Measurements from ENCODE around the gene ETNK1. TPM values are rescaled to one million over a fixed set of nuclear protein-coding genes. Genes with fewer than 3 reads are reported as not detected.
A peak's percentile ranks its signal among the peaks of the same experiment; 100 is the strongest.
"Not testable (repeated sequence)": the region's sequence is repeated elsewhere in the genome, so short reads cannot be mapped to it uniquely, and the experiment has no call there.

ETNK1 gene
- total RNA-seq, 1 experiment from 2014 or later, result 62.0 TPM

DNA sequence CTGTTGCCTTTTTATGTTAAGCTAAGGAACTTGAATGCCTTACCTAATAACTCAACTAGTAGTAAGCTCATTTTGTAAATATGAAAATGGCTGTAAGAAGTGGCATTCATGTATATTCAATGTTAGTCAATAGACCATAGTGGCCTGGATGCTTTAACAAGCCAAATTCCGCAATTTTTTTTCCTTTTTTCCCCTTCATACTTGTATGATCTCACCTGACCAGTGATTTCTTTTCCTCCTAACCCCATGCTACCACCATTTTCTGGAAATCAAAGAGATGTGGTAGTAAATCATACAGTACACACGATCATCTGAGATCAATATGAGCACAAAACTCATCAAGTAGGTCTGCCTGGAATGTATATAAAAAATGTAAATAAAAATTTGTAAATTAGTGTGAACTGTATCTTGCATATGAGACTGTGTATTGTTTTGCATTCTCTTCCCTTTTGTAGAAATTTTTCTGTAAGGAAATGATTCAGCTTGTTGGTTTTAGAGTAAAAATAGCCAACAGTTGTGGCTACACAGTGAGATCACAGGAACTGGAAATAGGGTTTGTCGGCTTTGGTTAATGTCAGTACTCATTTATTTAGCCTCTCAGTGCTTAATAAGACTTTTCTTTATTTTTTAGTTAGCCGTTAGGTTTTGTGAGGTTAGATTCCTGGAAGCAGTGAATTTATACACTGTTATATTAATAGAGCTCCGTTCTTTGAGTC lies 62.5 kb downstream of the ETNK1 start:
- peaks cover 6% of the 10 kb centered on the region; the same call in 1 of the 2 replicates for H3K4me1 ChIP-seq
- H3K9me3 ChIP-seq (replicated peaks), result no peaks in the 10 kb centered on the region
- H3K27ac ChIP-seq, result no peak overlapping the region
- H3K27me3 ChIP-seq, result no peaks in the 10 kb centered on the region
- no peak overlapping the region for H3K4me3 ChIP-seq
- H3K36me3 ChIP-seq, result peaks cover 24% of the 10 kb centered on the region
- no peak for DNase-seq

DNA sequence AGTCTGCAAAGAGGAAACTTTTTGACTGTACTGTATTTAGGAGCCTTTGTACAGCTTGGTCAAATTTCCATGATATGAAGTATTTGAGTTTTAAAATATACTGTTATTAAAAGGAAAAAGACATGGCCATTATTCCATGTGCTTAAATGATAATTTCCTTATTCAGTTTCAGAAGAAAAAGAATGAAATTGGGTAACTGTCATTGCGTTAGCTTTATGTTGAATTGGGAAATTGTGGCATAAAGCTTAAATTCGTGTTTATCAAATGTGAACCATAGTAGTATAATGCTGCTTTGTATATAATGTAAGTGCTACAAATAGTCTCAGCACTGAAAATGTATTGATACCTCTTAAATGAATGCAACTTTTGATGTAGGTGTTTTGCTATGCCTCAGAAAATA lies 64.9 kb downstream of the ETNK1 start:
- Histone ChIP-seq H3K27me3 (no peaks in the 10 kb centered on the region), H3K36me3 (peaks cover 15% of the 10 kb centered on the region), H3K27ac (no peak overlapping the region), H3K4me3 (no peak overlapping the region), H3K9me3 (replicated peaks) (0 out of 2 replicates have a peak, but pooled peaks cover 4% of the 10 kb centered on the region), H3K4me1 (peaks cover 6% of the 10 kb centered on the region; the same call in 1 of the 2 replicates)
- DNase-seq, result no peak

DNA sequence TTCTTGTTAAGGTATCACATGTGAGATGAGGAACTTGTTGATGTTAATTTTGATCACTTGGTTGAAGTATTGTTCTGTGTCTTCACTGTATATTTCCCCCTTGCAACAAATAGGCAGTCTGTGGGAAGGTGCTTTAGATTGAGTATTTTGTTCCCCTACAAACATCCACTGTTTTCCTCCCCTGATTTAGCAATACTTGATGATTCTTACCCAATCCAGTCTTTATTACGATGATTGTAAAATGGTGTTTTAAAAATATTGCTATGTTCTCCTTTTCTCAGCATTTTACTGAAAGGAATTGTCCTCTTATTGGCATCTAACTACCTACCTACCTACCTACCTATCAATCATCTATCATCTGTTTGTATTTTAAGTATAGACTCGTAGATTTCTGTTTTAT lies 66.3 kb downstream of the ETNK1 start:
- Histone ChIP-seq H3K36me3 (peaks cover 9% of the 10 kb centered on the region), H3K4me3 (no peak overlapping the region), H3K9me3 (replicated peaks) (0 out of 2 replicates have a peak, but pooled peaks cover 4% of the 10 kb centered on the region), H3K27me3 (no peaks in the 10 kb centered on the region), H3K27ac (no peak overlapping the region), H3K4me1 (peaks cover 6% of the 10 kb centered on the region; the same call in 1 of the 2 replicates)
- DNase-seq, result no peak

GRCh38 chr12:22692467-22692866 lies 67.5 kb downstream of the ETNK1 start:
- DNase-seq; H3K27ac ChIP-seq; H3K36me3 ChIP-seq; H3K4me1 ChIP-seq; H3K27me3 ChIP-seq; H3K4me3 ChIP-seq; H3K9me3 ChIP-seq (replicated peaks): not testable (repeated sequence)

DNA sequence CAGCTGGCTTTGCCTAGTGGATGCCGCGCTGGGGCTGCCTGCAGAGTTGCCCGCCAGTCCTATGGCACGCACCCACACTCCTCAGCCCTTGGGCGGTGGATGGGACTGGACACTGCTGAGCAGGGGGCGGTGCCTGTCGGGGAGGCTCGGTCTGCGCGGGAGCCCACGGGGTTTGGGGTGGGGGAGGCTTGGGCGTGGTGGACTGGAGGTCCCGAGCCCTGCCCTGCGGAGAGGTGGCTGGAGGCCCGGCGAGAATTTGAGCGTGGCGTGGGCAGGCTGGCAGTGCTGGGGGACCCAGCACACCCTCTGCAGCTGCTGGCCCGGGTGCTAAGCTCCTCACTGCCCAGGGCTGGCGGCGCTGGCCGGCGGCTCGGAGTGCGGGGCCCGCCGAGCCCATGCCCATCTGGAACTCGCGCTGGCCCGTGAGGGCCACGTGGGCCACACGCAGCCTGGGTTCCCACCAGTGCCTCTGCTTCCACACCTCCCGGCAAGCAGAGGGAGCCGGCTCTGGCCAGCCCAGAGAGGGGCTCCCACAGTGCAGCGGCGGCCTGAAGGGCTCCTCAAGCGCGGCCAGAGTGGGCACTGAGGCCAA lies 68.1 kb downstream of the ETNK1 start:
- H3K4me3 ChIP-seq, result no peak overlapping the region
- H3K27me3 ChIP-seq, result no peaks in the 10 kb centered on the region
- H3K9me3 ChIP-seq (replicated peaks), result 0 out of 2 replicates have a peak, but pooled peaks cover 4% of the 10 kb centered on the region
- H3K36me3 ChIP-seq, result peaks cover 9% of the 10 kb centered on the region
- no peak for DNase-seq
- H3K27ac ChIP-seq, result no peak overlapping the region
- no peaks in the 10 kb centered on the region for H3K4me1 ChIP-seq

DNA sequence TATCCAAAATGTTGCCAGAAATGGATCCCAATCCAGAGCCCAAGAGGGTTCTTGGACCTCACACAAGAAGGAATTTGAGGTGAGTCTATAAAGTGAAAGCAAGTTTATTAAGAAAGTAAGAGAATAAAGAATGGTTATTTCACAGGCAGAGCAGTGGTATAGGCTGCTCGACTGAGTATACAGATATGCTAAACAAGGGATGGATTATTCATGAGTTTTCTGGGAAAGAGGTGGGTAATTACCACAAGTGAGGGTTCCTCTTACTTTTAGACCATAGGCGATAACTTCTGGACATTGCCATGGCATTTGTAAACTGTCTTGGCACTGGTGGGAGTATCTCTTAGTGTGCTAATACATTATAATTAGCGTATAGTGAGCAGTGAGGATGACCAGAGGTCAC lies 73.6 kb downstream of the ETNK1 start:
- Histone ChIP-seq H3K4me1 (no peaks in the 10 kb centered on the region), H3K27me3 (no peaks in the 10 kb centered on the region), H3K4me3 (no peak overlapping the region), H3K36me3 (no peaks in the 10 kb centered on the region), H3K27ac (no peak overlapping the region), H3K9me3 (replicated peaks) (0 out of 2 replicates have a peak, but pooled peaks cover 4% of the 10 kb centered on the region)
- no peak for DNase-seq

GRCh38 chr12:22699705-22700104 lies 74.7 kb downstream of the ETNK1 start:
- DNase-seq; H3K27ac ChIP-seq; H3K9me3 ChIP-seq (replicated peaks); H3K4me1 ChIP-seq; H3K36me3 ChIP-seq; H3K4me3 ChIP-seq; H3K27me3 ChIP-seq: not testable (repeated sequence)

DNA sequence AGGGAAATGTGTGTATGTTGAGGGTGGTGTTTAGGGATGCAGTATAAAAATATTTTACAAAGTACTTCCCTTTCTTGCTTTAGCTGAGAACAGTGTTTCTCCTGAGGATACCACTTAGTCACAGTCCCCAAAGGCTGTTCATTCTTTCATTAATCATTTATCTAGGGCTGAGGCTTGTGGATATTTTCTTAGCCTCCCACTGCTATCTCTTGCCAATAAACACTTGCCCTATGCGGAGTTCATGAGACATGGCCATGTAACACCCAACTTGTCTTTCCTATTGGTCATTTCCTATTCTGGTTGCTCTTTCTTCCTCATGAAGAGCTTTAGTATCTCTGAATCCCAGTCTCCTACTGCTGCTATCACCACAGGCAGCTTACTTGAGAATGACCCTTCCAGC lies 75.1 kb downstream of the ETNK1 start:
- no peak overlapping the region for H3K4me3 ChIP-seq
- H3K9me3 ChIP-seq (replicated peaks), result no peaks in the 10 kb centered on the region
- DNase-seq, result no peak
- no peaks in the 10 kb centered on the region for H3K27me3 ChIP-seq
- no peaks in the 10 kb centered on the region for H3K4me1 ChIP-seq
- no peaks in the 10 kb centered on the region for H3K36me3 ChIP-seq
- no peak overlapping the region for H3K27ac ChIP-seq

DNA sequence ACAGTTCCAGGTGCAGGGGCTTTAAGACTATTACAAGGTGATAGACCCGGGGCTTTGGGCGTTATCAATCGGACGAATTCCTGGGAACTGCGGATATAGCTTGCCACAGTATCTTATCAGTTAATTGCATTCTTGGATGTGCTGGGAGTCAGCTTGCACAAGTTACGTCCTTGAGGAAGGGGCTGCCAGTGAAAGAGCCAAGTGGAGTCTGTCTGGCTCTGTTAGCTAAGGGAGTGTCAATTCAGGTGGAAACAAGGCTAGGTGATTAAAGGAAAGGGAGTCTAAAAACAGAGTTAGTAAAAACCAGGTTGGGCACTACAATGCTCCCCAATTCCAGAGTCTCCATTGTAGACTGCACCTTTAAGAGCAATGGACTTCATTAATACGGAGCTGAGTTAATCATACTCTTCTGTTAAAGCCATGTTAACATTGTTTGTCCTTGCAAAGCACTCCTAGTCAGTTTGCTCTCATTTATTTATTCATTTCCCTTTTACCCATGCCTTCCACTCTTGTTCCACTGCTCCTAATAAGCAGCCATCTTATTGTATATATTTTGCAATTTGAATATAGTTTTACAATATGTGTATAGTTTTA lies 76.3 kb downstream of the ETNK1 start:
- not testable (repeated sequence) for H3K4me3 ChIP-seq, H3K27me3 ChIP-seq

GRCh38 chr12:22702690-22703089 lies 77.7 kb downstream of the ETNK1 start:
- no peak overlapping the region for H3K27ac ChIP-seq
- no peaks in the 10 kb centered on the region for H3K9me3 ChIP-seq (replicated peaks)
- no peak for DNase-seq
- no peaks in the 10 kb centered on the region for H3K27me3 ChIP-seq
- H3K4me3 ChIP-seq, result no peak overlapping the region
- no peaks in the 10 kb centered on the region for H3K36me3 ChIP-seq
- H3K4me1 ChIP-seq, result no peaks in the 10 kb centered on the region

More for the DNA sequence above, 76.3 kb downstream of the ETNK1 start:
- H3K36me3 ChIP-seq; DNase-seq; H3K27ac ChIP-seq; H3K9me3 ChIP-seq (replicated peaks); H3K4me1 ChIP-seq: not testable (repeated sequence)

DNA sequence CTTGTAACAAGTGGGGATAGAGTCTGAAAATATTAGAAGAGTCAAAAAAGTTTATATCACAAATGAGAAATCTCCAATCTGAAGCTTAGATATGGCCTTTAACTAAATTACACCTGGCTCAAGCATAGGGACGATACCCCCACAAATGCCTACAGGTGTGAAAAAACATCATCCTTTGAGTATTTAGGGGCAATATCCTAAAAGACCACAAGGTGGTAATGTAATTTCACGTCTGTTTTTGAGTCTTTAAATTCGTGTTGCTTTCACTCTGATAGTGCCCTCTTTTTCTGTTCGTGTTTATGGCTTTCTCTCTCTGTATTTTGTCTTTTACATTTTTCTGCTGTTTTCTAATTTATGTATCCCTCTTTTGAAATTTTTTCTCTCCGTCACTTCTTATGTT lies 84.3 kb downstream of the ETNK1 start:
- H3K27me3 ChIP-seq, result no peaks in the 10 kb centered on the region
- no peaks in the 10 kb centered on the region for H3K4me1 ChIP-seq
- H3K9me3 ChIP-seq (replicated peaks), result no peaks in the 10 kb centered on the region
- H3K27ac ChIP-seq, result no peak overlapping the region
- DNase-seq, result peak in 1 of 2 experiments; percentile 33
- no peaks in the 10 kb centered on the region for H3K36me3 ChIP-seq
- H3K4me3 ChIP-seq, result no peak overlapping the region

DNA sequence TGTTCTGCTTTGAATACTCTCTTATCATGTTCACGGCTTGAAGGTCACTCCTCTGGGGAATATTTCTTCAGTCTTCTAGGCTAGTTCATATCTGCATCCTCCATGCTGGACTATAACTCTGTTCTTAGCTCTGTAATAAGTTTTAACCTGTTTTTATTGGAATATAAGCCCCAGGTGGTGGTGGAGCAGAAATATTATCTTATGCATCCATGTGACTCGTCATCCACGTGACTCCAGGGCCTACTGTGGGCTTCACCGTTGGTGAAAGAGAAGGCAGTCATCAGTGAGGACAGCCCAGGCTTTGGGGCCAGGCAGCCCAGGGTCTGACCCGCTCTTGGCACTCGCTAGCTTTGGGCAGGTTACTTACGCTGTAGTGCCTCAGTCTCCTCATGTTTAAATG lies 87.1 kb downstream of the ETNK1 start:
- DNase-seq, result no peak

DNA sequence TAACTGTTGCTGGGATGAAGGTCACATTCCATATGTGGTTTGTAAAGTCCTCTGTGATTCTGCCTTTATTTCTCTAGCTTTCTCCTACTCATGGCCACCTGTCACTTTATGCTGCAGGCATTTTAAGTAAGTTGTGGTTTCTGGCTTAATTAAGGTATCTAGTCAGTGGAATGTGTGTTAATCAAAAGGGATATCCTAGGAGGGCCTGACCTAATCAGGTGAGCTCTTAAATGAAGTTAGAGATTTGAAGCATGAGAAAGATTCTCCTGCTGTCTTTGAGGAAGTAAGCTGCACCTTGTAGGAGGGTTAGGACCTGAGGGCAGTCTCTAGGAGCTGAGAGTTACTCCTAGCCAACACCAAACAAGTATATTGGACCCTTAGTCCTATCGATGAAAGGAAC lies 90.3 kb downstream of the ETNK1 start:
- Histone ChIP-seq H3K4me1 (no peaks in the 10 kb centered on the region), H3K4me3 (no peak overlapping the region), H3K27me3 (no peaks in the 10 kb centered on the region), H3K9me3 (replicated peaks) (no peaks in the 10 kb centered on the region; the same call in 1 of the 2 replicates), H3K27ac (no peak overlapping the region), H3K36me3 (no peaks in the 10 kb centered on the region)
- DNase-seq, result no peak

More for the DNA sequence above, 87.1 kb downstream of the ETNK1 start:
- Histone ChIP-seq H3K36me3 (no peaks in the 10 kb centered on the region), H3K27me3 (no peaks in the 10 kb centered on the region), H3K4me1 (no peaks in the 10 kb centered on the region), H3K27ac (no peak overlapping the region), H3K9me3 (replicated peaks) (no peaks in the 10 kb centered on the region; the same call in 1 of the 2 replicates), H3K4me3 (no peak overlapping the region)

DNA sequence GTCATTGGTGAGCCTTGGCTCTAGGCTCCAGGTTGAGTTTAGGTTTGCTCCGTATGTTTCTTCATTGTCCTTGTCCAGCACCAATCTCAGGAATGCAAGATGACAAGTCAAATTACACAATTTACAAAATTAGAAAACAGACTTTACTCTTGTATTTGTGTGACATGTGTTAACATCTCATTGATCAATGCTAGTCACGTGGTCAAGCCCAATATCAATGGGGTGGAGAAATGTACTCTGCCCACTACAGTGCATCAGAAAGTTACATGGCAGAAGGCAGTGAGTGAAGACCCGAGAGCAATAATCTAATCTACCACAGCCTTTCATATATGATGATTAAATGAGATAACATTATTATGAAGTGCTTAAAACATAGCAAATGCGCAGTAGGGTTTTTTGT lies 94.8 kb downstream of the ETNK1 start:
- no peaks in the 10 kb centered on the region for H3K4me1 ChIP-seq
- no peak overlapping the region for H3K27ac ChIP-seq
- no peaks in the 10 kb centered on the region for H3K27me3 ChIP-seq
- no peak overlapping the region for H3K4me3 ChIP-seq
- no peaks in the 10 kb centered on the region for H3K36me3 ChIP-seq
- no peak for DNase-seq
- H3K9me3 ChIP-seq (replicated peaks), result no peaks in the 10 kb centered on the region; the same call in 1 of the 2 replicates

DNA sequence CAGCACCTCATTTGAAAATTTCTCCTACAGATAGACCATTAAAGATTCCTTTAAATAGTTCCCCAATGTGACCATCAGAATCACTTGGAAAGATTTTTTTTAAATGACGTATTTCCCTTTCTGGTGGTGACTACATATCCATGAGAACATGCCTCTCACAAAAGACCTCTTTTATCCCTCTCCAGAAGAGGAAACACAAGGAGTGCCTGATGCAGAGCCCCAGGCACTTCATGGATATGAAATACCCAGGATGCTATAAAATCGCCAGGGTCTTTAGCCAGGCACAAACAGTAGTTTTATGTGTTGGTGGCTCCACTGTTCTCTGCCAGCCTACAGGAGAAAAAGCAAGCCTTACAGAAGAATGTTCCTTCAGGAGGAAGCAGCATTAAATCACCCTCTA lies 97.1 kb downstream of the ETNK1 start:
- Histone ChIP-seq H3K27me3 (no peaks in the 10 kb centered on the region), H3K4me1 (no peaks in the 10 kb centered on the region), H3K4me3 (no peak overlapping the region), H3K36me3 (no peaks in the 10 kb centered on the region), H3K9me3 (replicated peaks) (no peaks in the 10 kb centered on the region; the same call in 1 of the 2 replicates), H3K27ac (no peak overlapping the region)
- peak in 1 of 2 experiments; percentile 20 for DNase-seq

Data from SJCRH30 (cell line).